RWPE2 (cell line): ENCODE results near the gene CCR5AS.

ENCODE experiments used
- ATAC-seq: fragments of 200-7000 bp; cut with Tn5 transposase; 3 replicates; pipeline ENCODE4 v1.9.1; 2021; ENCODE audit warnings: low read depth
- DNase-seq: peaks from one replicate; pipeline ENCODE4 v3.0.0-alpha.2; 2020; ENCODE audit warnings: low spot score
- H3K27ac ChIP-seq: fragments of 450-650 bp; 2 replicates; pipeline ENCODE4 v1.5.1; 2017; ENCODE audit warnings: mild to moderate bottlenecking; ENCODE audit not compliant: poor library complexity, severe bottlenecking
- H3K27me3 ChIP-seq: fragments of 250-450 bp; sonication (Bioruptor Pico); 2 replicates; pipeline ENCODE4 v1.5.1; 2021; ENCODE audit warnings: mild to moderate bottlenecking, moderate library complexity; ENCODE audit not compliant: insufficient read depth, poor library complexity, severe bottlenecking
- H3K36me3 ChIP-seq: fragments of 250-450 bp; sonication (Bioruptor Pico); 2 replicates; pipeline ENCODE4 v1.5.1; 2020; ENCODE audit warnings: low read depth, mild to moderate bottlenecking, moderate library complexity
- H3K4me1 ChIP-seq: fragments of 250-450 bp; sonication (Bioruptor Pico); 2 replicates; pipeline ENCODE4 v1.5.1; 2021; ENCODE audit warnings: mild to moderate bottlenecking, moderate library complexity; ENCODE audit not compliant: insufficient read depth, poor library complexity, severe bottlenecking
- H3K4me3 ChIP-seq: fragments of 250-450 bp; sonication (Bioruptor Pico); 2 replicates; pipeline ENCODE4 v1.5.1; 2021; ENCODE audit warnings: mild to moderate bottlenecking, moderate library complexity; ENCODE audit not compliant: severe bottlenecking
- H3K9me3 ChIP-seq: fragments of 250-450 bp; sonication (Bioruptor Pico); 2 replicates; pipeline ENCODE4 v1.5.1; 2021; ENCODE audit warnings: mild to moderate bottlenecking, moderate library complexity; ENCODE audit not compliant: severe bottlenecking
- TF ChIP-seq, protein P1 (sequence below): fragments of 450-650 bp; IDR thresholded peaks from one replicate; pipeline ENCODE4 v1.5.1; 2017; ENCODE audit warnings: mild to moderate bottlenecking, moderate library complexity; ENCODE audit not compliant: poor library complexity, severe bottlenecking

CCR5AS gene

DNA sequence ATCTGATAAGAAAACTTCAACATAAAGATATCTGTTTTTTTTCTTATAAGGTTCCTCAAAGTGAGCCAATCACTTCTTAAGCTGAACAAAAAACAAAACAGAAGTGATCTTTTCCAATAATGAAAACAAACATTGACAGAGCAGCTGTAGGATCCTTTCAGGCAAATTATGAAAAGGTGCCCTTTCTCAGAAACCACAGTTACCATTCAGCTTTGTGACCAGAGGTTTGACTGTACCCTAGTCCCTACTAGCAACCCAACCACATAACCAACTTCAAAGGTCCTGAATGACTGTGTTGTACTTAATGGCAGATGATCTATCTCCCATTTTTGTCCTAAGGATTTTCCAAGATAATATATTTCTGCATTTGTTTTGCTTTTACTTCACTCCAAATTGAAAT lies 92.3 kb downstream of the CCR5AS start:
- TF ChIP-seq, protein P1, sequence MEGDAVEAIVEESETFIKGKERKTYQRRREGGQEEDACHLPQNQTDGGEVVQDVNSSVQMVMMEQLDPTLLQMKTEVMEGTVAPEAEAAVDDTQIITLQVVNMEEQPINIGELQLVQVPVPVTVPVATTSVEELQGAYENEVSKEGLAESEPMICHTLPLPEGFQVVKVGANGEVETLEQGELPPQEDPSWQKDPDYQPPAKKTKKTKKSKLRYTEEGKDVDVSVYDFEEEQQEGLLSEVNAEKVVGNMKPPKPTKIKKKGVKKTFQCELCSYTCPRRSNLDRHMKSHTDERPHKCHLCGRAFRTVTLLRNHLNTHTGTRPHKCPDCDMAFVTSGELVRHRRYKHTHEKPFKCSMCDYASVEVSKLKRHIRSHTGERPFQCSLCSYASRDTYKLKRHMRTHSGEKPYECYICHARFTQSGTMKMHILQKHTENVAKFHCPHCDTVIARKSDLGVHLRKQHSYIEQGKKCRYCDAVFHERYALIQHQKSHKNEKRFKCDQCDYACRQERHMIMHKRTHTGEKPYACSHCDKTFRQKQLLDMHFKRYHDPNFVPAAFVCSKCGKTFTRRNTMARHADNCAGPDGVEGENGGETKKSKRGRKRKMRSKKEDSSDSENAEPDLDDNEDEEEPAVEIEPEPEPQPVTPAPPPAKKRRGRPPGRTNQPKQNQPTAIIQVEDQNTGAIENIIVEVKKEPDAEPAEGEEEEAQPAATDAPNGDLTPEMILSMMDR: no peak
- DNase-seq: no peak
- H3K4me3 ChIP-seq: no peak overlapping the region
- no peaks in the 10 kb centered on the region for H3K36me3 ChIP-seq
- no peaks in the 10 kb centered on the region for H3K27me3 ChIP-seq
- ATAC-seq: no peak
- H3K9me3 ChIP-seq: no peaks in the 10 kb centered on the region
- H3K4me1 ChIP-seq: no peaks in the 10 kb centered on the region
- H3K27ac ChIP-seq: no peak overlapping the region
